Fibroblast of villous mesenchyme (primary cell): ENCODE results near the gene LPAR2. TPM values are rescaled to one million over a fixed set of nuclear protein-coding genes. Genes with fewer than 3 reads are reported as not detected.
A peak's percentile ranks its signal among the peaks of the same experiment; 100 is the strongest.
"Not testable (repeated sequence)": the region's sequence is repeated elsewhere in the genome, so short reads cannot be mapped to it uniquely, and the experiment has no call there.

ENCODE experiments used
- DNase-seq: peaks from one replicate; pipeline ENCODE4 v3.0.0-alpha.2; 2010; ENCODE audit warnings: low read depth
- H3K4me3 ChIP-seq: 2 replicates; pipeline ENCODE4 v1.5.1; 2011; ENCODE audit warnings: low read depth, mild to moderate bottlenecking, low read length
- CTCF ChIP-seq: IDR thresholded peaks from 2 replicates; pipeline ENCODE4 v1.5.1; 2012; ENCODE audit warnings: low read depth, mild to moderate bottlenecking, low read length; ENCODE audit not compliant: insufficient read depth
- total RNA-seq: library from RNA; depleted of rRNA; stranded (reverse); fragments of >200 nt; gene quantifications from 2 replicates; pipeline ENCODE4 v1.2.3, GENCODE V29; 2012

LPAR2 gene
- total RNA-seq, result 0.86 and 0.97 TPM in 2 replicates

- TF ChIP-seq CTCF, result no peak
- peak; percentile 18 for DNase-seq
- peak within 1 kb of the TSS; percentile 45 for H3K4me3 ChIP-seq
Observed at GRCh38 chr19:19627621-19628500, at the start of gene LPAR2. Gene LPAR2 (minus strand): TSS chr19:19628220. CDS start chr19:19627275, 945 bp downstream.

- no peak overlapping the region for H3K4me3 ChIP-seq
- DNase-seq, result no peak
Observed at GRCh38 chr19:19677579-19677978, 49.6 kb upstream of the LPAR2 start.

GRCh38 chr19:19674315-19674714 lies 46.3 kb upstream of the LPAR2 start:
- no peak for DNase-seq
- no peak for TF ChIP-seq CTCF

More at GRCh38 chr19:19677579-19677978, 49.6 kb upstream of the LPAR2 start:
- TF ChIP-seq CTCF, result no peak

GRCh38 chr19:19672816-19673215 lies 44.8 kb upstream of the LPAR2 start:
- no peak for DNase-seq
- no peak overlapping the region for H3K4me3 ChIP-seq
- TF ChIP-seq CTCF, result no peak

More at GRCh38 chr19:19674315-19674714, 46.3 kb upstream of the LPAR2 start:
- no peak overlapping the region for H3K4me3 ChIP-seq

GRCh38 chr19:19670070-19670551 lies 42.1 kb upstream of the LPAR2 start:
- no peak for TF ChIP-seq CTCF

GRCh38 chr19:19668230-19669012 lies 40.4 kb upstream of the LPAR2 start, which contains the start of gene ZNF101:
Gene ZNF101 (plus strand): TSS chr19:19668839. CDS start chr19:19668964, 125 bp downstream.
- H3K4me3 ChIP-seq, result peak within 1 kb of the TSS; percentile 84
- DNase-seq, result peak; percentile 88
- no peak for TF ChIP-seq CTCF

More at GRCh38 chr19:19670070-19670551, 42.1 kb upstream of the LPAR2 start:
- peak overlapping the region; percentile 84 for H3K4me3 ChIP-seq
- no peak for DNase-seq

- H3K4me3 ChIP-seq, DNase-seq: not testable (repeated sequence)
Observed at GRCh38 chr19:19665420-19665948, 37.5 kb upstream of the LPAR2 start.
